Fibroblast of mammary gland (primary cell): ENCODE data around the gene MRPL32.

ENCODE experiments used
- DNase-seq: peaks from one replicate; pipeline ENCODE4 v3.0.0-alpha.2; 2010; ENCODE audit warnings: low read depth
- H3K4me3 ChIP-seq: 2 replicates; pipeline ENCODE4 v1.5.1; 2011; ENCODE audit warnings: low read depth, mild to moderate bottlenecking, low read length, moderate library complexity; ENCODE audit not compliant: control insufficient read depth
- CTCF ChIP-seq: conservative IDR thresholded peaks from 2 replicates; pipeline ENCODE4 v1.5.1; 2011; ENCODE audit warnings: low read depth, low read length, inconsistent platforms; ENCODE audit not compliant: control insufficient read depth, insufficient read depth

The MRPL32 gene

GRCh38 chr7:42913591-42913990 is 18.6 kb upstream of the MRPL32 start:
- TF ChIP-seq CTCF, result no peak
- no peak overlapping the region for H3K4me3 ChIP-seq
- no peak for DNase-seq

GRCh38 chr7:42914009-42914408 is 18.2 kb upstream of the MRPL32 start:
- no peak for TF ChIP-seq CTCF
- no peak for DNase-seq

GRCh38 chr7:42914421-42915045 is 17.6 kb upstream of the MRPL32 start:
- TF ChIP-seq CTCF, result no peak
- no peak overlapping the region for H3K4me3 ChIP-seq

More at GRCh38 chr7:42914009-42914408, 18.2 kb upstream of the MRPL32 start:
- no peak overlapping the region for H3K4me3 ChIP-seq

GRCh38 chr7:42915356-42915755 is 16.8 kb upstream of the MRPL32 start:
- TF ChIP-seq CTCF, result no peak
- no peak for DNase-seq
- H3K4me3 ChIP-seq, result no peak overlapping the region

More at GRCh38 chr7:42914421-42915045, 17.6 kb upstream of the MRPL32 start:
- peak; percentile 70 for DNase-seq

- TF ChIP-seq CTCF, result no peak
- no peak for DNase-seq
- H3K4me3 ChIP-seq, result no peak overlapping the region
Measured at GRCh38 chr7:42922017-42922753, 10.0 kb upstream of the MRPL32 start.

- H3K4me3 ChIP-seq, result no peak overlapping the region
- TF ChIP-seq CTCF, result no peak
- no peak for DNase-seq
Measured at GRCh38 chr7:42924223-42924838, 7.8 kb upstream of the MRPL32 start.
